Retina (tissue), 1 donor: Measurements from ENCODE around the gene FAM20B.

Experiments used
- DNase-seq: peaks from one replicate; pipeline ENCODE4 v3.0.0-alpha.2; 2016

FAM20B gene

GRCh38 chr1:179053486-179053885 is 27.8 kb downstream of the FAM20B start:
- no peak for DNase-seq

DNA sequence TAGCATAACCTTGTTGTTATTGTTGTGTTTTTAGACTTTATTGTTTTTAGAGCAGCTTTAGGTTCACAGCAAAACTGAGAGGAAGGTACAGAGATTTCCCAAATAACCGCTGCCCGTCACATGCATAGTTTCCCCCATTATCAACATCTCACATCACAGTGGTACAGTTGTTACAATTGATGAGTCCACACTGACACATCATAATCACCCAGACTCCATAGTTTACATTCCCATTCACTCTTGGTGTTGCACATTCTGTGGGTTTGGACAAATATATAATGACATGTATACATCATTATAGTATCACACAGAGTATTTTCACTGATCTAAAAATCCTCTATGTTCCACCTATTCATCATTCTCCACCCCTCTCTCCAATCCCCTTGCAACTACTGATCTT is 30.2 kb downstream of the FAM20B start:
- no peak for DNase-seq

- DNase-seq: no peak
Observed at GRCh38 chr1:179058487-179059483, 33.1 kb downstream of the FAM20B start.

- no peak for DNase-seq
Observed at GRCh38 chr1:179061360-179062282, 35.9 kb downstream of the FAM20B start.

DNA sequence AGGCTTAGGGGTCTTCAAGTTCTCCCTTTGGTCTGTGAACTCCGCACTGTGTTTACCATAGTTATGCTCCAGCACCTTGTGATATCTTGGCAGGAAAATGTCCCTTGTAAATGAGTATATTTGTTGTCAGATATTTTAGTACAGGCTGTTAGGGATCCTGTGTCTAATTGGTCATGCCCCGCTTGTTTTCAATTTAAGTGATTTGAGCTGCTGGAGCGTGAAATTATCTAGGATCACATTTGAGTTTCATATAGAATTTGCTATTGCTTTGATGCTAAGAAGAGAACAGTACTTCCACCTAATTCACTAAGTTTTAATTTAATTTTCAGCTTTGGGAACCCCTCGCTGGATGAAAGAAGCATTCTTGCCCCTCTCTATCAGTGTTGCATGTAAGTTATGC is 40.8 kb downstream of the FAM20B start:
- no peak for DNase-seq

GRCh38 chr1:179077396-179077795 is 51.7 kb downstream of the FAM20B start:
- no peak for DNase-seq

- peak; percentile 65 for DNase-seq
Observed at GRCh38 chr1:179079113-179079761, 53.5 kb downstream of the FAM20B start.

DNA sequence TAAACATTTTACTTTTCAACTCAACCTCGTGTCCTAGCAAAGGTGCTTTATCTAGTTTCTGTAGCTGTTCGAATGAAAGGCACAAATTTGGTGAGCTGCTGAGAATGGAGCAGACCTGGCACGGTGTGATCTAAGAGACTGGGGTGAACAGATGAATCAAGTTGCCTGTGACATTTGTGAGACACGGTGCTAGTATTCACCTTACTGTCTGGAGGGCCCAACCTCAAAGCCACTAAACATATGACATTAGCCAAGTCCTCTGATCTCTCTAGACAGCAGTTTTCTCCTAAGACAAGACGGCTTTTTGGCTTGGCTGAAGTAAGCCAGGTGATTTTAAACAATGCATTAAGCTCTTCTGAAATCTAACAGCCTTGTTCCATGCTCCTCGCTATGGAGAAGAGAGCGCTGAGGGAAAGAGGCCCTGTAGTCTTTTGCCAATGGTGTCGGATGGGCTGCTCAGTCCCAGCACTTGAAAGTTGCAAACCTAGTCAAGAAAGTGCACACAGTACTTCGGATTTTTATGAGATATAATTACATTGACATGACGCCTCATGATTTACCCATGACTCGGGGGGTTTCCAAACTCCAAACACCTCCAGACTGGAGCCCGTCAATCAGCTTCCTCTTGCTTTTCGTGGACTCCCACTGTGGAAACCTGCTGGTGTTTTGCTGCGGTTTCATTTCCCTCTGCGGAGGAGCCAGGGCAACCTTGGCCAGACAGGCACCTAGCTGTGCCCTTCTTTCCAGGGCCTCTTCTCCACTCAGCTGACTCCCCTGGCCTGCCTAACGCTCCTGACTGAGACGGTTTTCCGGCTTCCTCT is 55.4 kb downstream of the FAM20B start:
- no peak for DNase-seq

DNA sequence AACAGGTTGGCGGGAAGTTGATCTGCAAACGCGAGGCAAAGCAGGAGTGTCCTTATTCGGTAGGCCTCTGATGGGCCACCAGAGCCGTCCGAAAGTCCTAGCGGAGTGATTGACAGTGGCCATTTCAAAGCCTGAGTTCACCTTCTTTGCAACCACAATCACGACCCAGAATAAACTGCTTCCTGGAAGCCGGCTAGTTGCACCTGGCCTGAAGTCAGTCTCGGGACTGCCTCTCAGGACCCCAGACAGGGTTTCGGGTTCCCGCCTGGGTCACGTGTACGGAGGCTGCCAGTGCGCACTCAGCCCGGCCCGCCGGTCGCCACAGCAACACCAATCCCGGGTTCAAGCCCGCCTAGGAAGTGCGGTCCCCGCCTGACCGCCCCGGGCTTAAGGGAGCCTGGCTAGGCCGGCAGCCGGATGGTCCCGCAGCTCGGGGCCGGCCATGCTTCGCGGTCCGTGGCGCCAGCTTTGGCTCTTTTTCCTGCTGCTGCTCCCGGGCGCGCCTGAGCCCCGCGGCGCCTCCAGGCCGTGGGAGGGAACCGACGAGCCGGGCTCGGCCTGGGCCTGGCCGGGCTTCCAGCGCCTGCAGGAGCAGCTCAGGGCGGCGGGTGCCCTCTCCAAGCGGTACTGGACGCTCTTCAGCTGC is 56.1 kb downstream of the FAM20B start, which contains the start of gene TOR3A:
Gene TOR3A, plus strand, starts transcription at position 384 of the 646 bp plus-strand sequence. Its CDS starts 59 bp downstream, at position 443.
- peak; percentile 92 for DNase-seq

GRCh38 chr1:179082333-179082998 is 56.8 kb downstream of the FAM20B start:
- DNase-seq: peak; percentile 59

GRCh38 chr1:179082999-179083335 is 57.3 kb downstream of the FAM20B start:
- peak; percentile 23 for DNase-seq

- DNase-seq: no peak
Observed at GRCh38 chr1:179083533-179083932, 57.8 kb downstream of the FAM20B start.

GRCh38 chr1:179087665-179088064 is 62.0 kb downstream of the FAM20B start:
- no peak for DNase-seq

DNA sequence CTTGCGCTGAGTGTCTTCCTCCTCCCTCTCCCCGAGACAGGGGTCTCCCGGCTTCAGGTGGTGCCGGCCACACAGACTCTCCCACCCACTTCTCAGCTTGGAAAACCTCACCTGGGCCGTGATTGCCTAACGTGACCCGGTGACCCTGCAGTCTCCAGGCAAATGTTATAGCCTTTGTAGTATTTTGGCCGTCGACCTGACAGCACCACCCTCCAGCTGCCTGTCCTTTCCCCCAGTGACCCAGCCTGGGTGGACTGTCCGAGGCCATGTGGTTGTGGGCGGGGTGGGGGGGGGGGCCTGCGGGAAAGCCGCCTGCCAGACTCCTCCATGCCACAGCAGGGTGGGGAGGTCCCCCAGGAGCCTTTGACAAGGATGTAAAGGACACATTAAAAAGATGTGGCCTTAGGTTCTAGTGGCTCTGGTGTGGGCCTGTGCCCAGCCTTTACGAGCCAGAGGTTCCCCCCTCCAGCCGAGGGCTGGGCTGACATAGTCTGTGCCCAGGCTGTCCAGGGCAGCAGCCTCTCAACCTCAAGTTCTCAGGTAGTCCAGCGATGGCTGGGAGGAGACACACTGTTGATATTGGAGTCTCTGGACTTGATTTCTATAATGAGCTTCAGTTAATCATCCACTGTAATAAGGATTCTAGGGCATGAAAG is 64.3 kb downstream of the FAM20B start:
- DNase-seq: no peak

DNA sequence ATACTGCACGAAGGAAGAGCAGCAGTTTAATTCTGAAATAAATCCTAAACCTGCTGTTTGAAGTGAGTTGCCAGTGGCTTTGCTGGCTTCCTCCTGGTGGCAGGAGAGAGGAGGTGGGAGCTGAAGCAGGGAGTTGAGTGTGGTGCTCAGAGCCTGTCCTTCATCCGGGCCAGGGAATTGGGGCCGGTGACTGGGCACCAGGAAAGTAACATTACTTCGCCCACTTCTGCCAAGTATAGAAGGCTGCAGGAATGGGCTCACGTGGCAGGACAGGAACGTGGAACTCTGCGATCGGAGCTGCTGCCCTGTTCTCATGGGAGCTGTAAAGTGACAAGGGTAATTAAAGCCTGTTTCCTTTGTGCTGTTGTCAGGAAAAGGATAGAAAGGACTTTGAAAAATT is 64.8 kb downstream of the FAM20B start:
- no peak for DNase-seq

DNA sequence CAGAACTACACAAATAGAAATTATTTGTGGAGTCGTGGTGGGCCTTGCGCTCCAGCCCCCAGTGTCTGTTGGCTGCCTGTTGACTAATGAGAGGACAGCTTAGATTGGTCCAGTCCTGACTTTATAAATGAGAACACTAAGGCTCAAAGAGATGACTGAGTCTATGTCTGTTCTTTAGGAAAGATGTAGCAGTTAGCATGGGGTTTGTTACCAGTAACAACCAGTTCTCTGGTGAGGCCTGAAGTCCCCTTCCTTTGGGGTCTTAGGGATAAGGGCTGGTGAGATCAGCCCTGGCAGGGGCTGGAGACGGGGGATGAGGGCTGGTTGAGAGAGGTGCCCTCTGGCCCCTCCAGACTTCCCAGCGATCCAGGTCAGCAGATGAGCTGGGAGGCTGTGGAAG is 65.2 kb downstream of the FAM20B start:
- no peak for DNase-seq

DNA sequence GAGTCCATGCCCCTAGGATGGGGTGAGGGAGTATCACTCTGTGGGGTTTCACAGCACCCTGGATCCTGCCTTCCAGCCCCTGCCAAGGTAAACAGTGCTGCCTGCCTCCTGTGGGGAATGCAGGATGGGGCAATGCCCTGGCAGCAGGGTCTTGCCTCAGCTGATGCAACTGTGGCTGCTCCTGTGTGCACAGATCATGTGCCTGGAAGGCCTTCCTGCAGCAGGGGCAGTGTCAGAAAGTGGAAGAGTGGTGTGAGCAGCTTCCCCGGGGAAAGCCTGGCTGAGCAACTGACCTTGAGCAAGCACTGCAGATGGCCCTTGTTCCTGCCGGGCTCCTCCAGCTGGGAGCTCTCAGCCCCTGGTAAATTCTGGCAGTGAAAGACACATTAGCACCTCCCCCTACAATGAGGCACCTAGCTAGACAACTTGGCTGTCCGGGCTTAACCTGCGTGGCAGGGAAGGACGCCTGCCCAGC is 66.0 kb downstream of the FAM20B start:
- DNase-seq: peak; percentile 28

GRCh38 chr1:179092896-179093461 is 67.3 kb downstream of the FAM20B start:
- no peak for DNase-seq

DNA sequence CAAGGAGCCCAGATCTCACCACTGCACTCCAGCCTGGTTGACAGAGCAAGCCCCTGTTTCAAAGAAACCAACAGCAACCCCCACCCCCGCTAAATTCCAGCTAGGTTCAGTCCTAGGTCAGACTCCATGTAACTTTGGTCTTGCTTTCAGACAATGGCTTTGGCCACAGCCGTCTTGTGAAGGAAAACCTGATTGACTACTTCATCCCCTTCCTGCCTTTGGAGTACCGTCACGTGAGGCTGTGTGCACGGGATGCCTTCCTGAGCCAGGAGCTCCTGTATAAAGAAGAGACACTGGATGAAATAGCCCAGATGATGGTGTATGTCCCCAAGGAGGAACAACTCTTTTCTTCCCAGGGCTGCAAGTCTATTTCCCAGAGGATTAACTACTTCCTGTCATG is 69.1 kb downstream of the FAM20B start:
- no peak for DNase-seq

GRCh38 chr1:179095377-179095776 is 69.7 kb downstream of the FAM20B start:
- DNase-seq: no peak
